HEK293 (cell line): Measurements from ENCODE around the gene VLDLR.

ENCODE experiments used
- CTCF ChIA-PET: fragments of 350-600 bp; formaldehyde crosslinking; extraction: SDS; loops from one replicate; lab custom pipeline; 2021; ENCODE audit warnings: antibody characterized with exemption; lab: Yijun Ruan, JAX
- POLR2A ChIA-PET: fragments of 300-600 bp; formaldehyde crosslinking; extraction: SDS; loops from one replicate; lab custom pipeline; 2020; ENCODE audit warnings: antibody characterized with exemption, inconsistent platforms; lab: Yijun Ruan, JAX
- H3K27ac ChIP-seq: fragments of 200-500 bp; sonication (Bioruptor generic); 2 replicates; pipeline ENCODE4 v1.5.1; 2014; ENCODE audit warnings: low read depth, low read length, control low read depth, inconsistent platforms; ENCODE audit errors: extremely low read depth
- H3K36me3 ChIP-seq, 2 experiments: fragments of 200-500 bp in 1 of 2; sonication (Bioruptor generic) in 1 of 2; 1 replicate in 1 of 2; 2 replicates in 1 of 2; pipeline ENCODE4 v1.5.1; 2014 to 2017; ENCODE audit warnings: inconsistent platforms in 2 of 2, low read length in 2 of 2; ENCODE audit not compliant: control insufficient read depth in 2 of 2, insufficient read depth in 1 of 2
- H3K4me1 ChIP-seq: fragments of 200-500 bp; sonication (Bioruptor generic); 2 replicates; pipeline ENCODE4 v1.5.1; 2014; ENCODE audit warnings: mild to moderate bottlenecking, low read length, inconsistent platforms; ENCODE audit not compliant: control insufficient read depth, insufficient read depth
- H3K4me3 ChIP-seq: 2 replicates; pipeline ENCODE4 v1.5.1; 2011; ENCODE audit warnings: low read depth, mild to moderate bottlenecking, control low read depth, low read length, moderate library complexity
- H3K9me3 ChIP-seq: fragments of 200-500 bp; sonication (Bioruptor generic); 2 replicates; pipeline ENCODE4 v1.5.1; 2014; ENCODE audit warnings: low read depth, low read length, inconsistent platforms; ENCODE audit not compliant: control insufficient read depth, insufficient read depth
- BCL11A ChIP-seq: fragments of 450-650 bp; formaldehyde crosslinking; IDR thresholded peaks from 2 replicates; pipeline ENCODE4 v1.5.1; 2016; ENCODE audit warnings: low read depth, missing biosample characterization, missing genetic modification characterization
- GLIS1 ChIP-seq: fragments of 450-650 bp; formaldehyde crosslinking; IDR thresholded peaks from 2 replicates; pipeline ENCODE4 v1.5.1; 2016; ENCODE audit warnings: missing biosample characterization, missing genetic modification characterization
- IKZF3 ChIP-seq: fragments of 450-650 bp; IDR thresholded peaks from 2 replicates; pipeline ENCODE4 v1.5.0; 2018; ENCODE audit warnings: missing biosample characterization, mild to moderate bottlenecking, missing genetic modification characterization, moderate library complexity
- SCRT2 ChIP-seq: fragments of 450-650 bp; formaldehyde crosslinking; IDR thresholded peaks from 2 replicates; pipeline ENCODE4 v1.5.1; 2016; ENCODE audit warnings: missing biosample characterization, missing genetic modification characterization
- SP3 ChIP-seq: fragments of 450-650 bp; formaldehyde crosslinking; IDR thresholded peaks from 2 replicates; pipeline ENCODE4 v1.5.1; 2016; ENCODE audit warnings: missing biosample characterization, missing genetic modification characterization
- ZBTB21 ChIP-seq: fragments of 450-650 bp; formaldehyde crosslinking; IDR thresholded peaks from 2 replicates; pipeline ENCODE4 v1.5.1; 2017; ENCODE audit warnings: missing biosample characterization, missing genetic modification characterization
- ZBTB48 ChIP-seq: fragments of 450-650 bp; formaldehyde crosslinking; IDR thresholded peaks from 2 replicates; pipeline ENCODE4 v1.5.1; 2016; ENCODE audit warnings: missing biosample characterization, missing genetic modification characterization
- ZFP37 ChIP-seq: fragments of 450-650 bp; formaldehyde crosslinking; IDR thresholded peaks from 2 replicates; pipeline ENCODE4 v1.5.1; 2016; ENCODE audit warnings: missing biosample characterization, missing genetic modification characterization
- ZNF174 ChIP-seq: fragments of 450-650 bp; formaldehyde crosslinking; IDR thresholded peaks from 2 replicates; pipeline ENCODE4 v1.5.0; 2017; ENCODE audit warnings: missing biosample characterization, mild to moderate bottlenecking, missing genetic modification characterization
- ZNF214 ChIP-seq: fragments of 450-650 bp; formaldehyde crosslinking; IDR thresholded peaks from 2 replicates; pipeline ENCODE4 v1.5.1; 2017; ENCODE audit warnings: missing biosample characterization, mild to moderate bottlenecking, missing genetic modification characterization, borderline replicate concordance
- ZNF23 ChIP-seq: fragments of 450-650 bp; formaldehyde crosslinking; IDR thresholded peaks from 2 replicates; pipeline ENCODE4 v1.5.1; 2016; ENCODE audit warnings: missing biosample characterization, missing genetic modification characterization, borderline replicate concordance
- ZNF473 ChIP-seq: fragments of 450-650 bp; formaldehyde crosslinking; IDR thresholded peaks from 2 replicates; pipeline ENCODE4 v1.5.1; 2017; ENCODE audit warnings: missing biosample characterization, missing genetic modification characterization
- ZNF561 ChIP-seq: fragments of 450-650 bp; IDR thresholded peaks from 2 replicates; pipeline ENCODE4 v1.5.1; 2018; ENCODE audit warnings: missing biosample characterization, missing genetic modification characterization, borderline replicate concordance
- ZNF571 ChIP-seq: fragments of 450-650 bp; formaldehyde crosslinking; IDR thresholded peaks from 2 replicates; pipeline ENCODE4 v1.5.0; 2017; ENCODE audit warnings: missing biosample characterization, missing genetic modification characterization
- ZNF654 ChIP-seq: fragments of 450-650 bp; formaldehyde crosslinking; IDR thresholded peaks from 2 replicates; pipeline ENCODE4 v1.5.1; 2016; ENCODE audit warnings: low read depth, missing biosample characterization, missing genetic modification characterization
- ZNF660 ChIP-seq: fragments of 450-650 bp; IDR thresholded peaks from 2 replicates; pipeline ENCODE4 v1.5.1; 2018; ENCODE audit warnings: missing biosample characterization, mild to moderate bottlenecking, missing genetic modification characterization
- ZNF707 ChIP-seq: fragments of 450-650 bp; formaldehyde crosslinking; IDR thresholded peaks from 2 replicates; pipeline ENCODE4 v1.5.1; 2016; ENCODE audit warnings: missing biosample characterization, missing genetic modification characterization
- ZNF747 ChIP-seq: fragments of 450-650 bp; formaldehyde crosslinking; IDR thresholded peaks from 2 replicates; pipeline ENCODE4 v1.5.1; 2016; ENCODE audit warnings: missing biosample characterization, missing genetic modification characterization
- ZXDB ChIP-seq: fragments of 450-650 bp; formaldehyde crosslinking; IDR thresholded peaks from 2 replicates; pipeline ENCODE4 v1.5.1; 2016; ENCODE audit warnings: missing biosample characterization, missing genetic modification characterization
- TF ChIP-seq, protein P1 (sequence below): fragments of 450-650 bp; formaldehyde crosslinking; IDR thresholded peaks from 2 replicates; pipeline ENCODE4 v1.5.1; 2017; ENCODE audit warnings: missing biosample characterization, missing genetic modification characterization
- TF ChIP-seq, protein P2 (sequence below): fragments of 450-650 bp; formaldehyde crosslinking; IDR thresholded peaks from 2 replicates; pipeline ENCODE4 v1.5.1; 2016; ENCODE audit warnings: missing biosample characterization, missing genetic modification characterization, borderline replicate concordance
- TF ChIP-seq, protein P3 (sequence below): fragments of 450-650 bp; formaldehyde crosslinking; IDR thresholded peaks from 2 replicates; pipeline ENCODE4 v1.5.1; 2016; ENCODE audit warnings: missing biosample characterization, missing genetic modification characterization, borderline replicate concordance
- TF ChIP-seq, protein P4 (sequence below): fragments of 450-650 bp; formaldehyde crosslinking; IDR thresholded peaks from 2 replicates; pipeline ENCODE4 v1.5.1; 2016; ENCODE audit warnings: missing biosample characterization, missing genetic modification characterization

The VLDLR gene

DNA sequence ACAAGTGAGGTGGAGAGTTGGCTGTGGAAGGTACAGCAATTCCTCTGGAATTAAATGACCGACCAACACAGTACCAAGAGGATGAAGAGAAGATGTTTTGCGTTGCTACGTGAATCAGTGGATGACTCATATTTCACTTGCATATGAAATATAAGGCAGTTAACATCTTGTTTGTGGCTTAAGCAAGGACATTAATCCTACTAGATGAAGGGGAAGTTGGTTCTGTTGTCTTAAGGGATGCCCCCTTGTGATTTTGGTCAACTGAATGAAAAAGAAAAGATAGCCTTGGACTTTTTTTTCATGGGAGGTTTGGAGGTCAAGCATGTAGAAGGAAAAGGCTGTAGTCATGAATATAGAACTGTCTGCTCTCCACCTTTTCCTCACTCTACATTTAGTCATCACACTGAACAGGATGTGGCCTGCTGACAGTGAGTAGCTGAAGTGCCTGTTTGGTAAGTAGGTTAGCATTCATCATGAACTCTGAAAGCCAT is 33.9 kb downstream of the VLDLR start (continued):
- TF ChIP-seq, protein P1, sequence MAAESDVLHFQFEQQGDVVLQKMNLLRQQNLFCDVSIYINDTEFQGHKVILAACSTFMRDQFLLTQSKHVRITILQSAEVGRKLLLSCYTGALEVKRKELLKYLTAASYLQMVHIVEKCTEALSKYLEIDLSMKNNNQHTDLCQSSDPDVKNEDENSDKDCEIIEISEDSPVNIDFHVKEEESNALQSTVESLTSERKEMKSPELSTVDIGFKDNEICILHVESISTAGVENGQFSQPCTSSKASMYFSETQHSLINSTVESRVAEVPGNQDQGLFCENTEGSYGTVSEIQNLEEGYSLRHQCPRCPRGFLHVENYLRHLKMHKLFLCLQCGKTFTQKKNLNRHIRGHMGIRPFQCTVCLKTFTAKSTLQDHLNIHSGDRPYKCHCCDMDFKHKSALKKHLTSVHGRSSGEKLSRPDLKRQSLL (tag by site-specific recombination) = no peak
- TF ChIP-seq ZNF561 (tag by site-specific recombination) = no peak
- no peak for TF ChIP-seq ZXDB (tag by site-specific recombination)
- TF ChIP-seq SP3 (tag by site-specific recombination) = no peak
- TF ChIP-seq ZNF654 (tag by site-specific recombination) = no peak
- TF ChIP-seq, all 188 proteins: peak for 0

DNA sequence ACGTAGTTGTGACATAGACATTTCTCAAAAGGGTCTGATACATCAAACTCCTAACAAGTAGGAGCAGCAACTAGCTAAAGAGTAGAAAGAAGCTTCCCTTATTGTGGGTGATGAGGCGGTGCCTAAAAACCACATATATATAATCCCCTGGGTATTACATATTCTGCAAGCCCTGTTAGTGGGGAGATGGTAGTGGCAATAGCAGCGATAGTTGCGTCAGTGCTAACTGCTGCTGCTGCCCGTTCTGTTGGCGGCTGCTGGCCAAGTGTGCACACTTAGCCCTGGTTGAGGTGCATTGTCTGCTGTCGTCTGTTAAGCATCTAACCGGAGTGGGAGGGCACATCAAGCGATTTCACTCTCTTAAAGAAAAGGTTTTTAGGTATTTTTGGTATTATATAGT is 35.8 kb downstream of the VLDLR start:
- ChIA-PET POLR2A (no interaction called here), CTCF (interaction anchor here (0.6 to 1.4 kb wide), 4 partner anchors 10 to 715 kb away, joined by 3 to 4 read pairs (median 3); no protein-coding TSS in a partner anchor)
- Histone ChIP-seq H3K4me1 (no peaks in the 10 kb centered on the region), H3K4me3 (no peak overlapping the region), H3K9me3 (no peaks in the 10 kb centered on the region), H3K36me3 (peaks cover 8 to 26% of the 10 kb centered on the region in 2 experiments; a peak in 2 of 3 replicates), H3K27ac (no peak overlapping the region)
- no peak for TF ChIP-seq BCL11A
- TF ChIP-seq ZBTB48 (tag by site-specific recombination) = no peak
- no peak for TF ChIP-seq ZNF707
- no peak for TF ChIP-seq ZNF571 (tag by site-specific recombination)
- TF ChIP-seq ZBTB21 (tag by site-specific recombination) = no peak
- TF ChIP-seq ZFP37 = no peak
- TF ChIP-seq ZNF214 (tag by site-specific recombination) = no peak
- TF ChIP-seq ZNF660 (tag by site-specific recombination) = no peak
- TF ChIP-seq GLIS1 (tag by site-specific recombination) = no peak
- no peak for TF ChIP-seq ZNF174 (tag by site-specific recombination)
- TF ChIP-seq, protein P2, sequence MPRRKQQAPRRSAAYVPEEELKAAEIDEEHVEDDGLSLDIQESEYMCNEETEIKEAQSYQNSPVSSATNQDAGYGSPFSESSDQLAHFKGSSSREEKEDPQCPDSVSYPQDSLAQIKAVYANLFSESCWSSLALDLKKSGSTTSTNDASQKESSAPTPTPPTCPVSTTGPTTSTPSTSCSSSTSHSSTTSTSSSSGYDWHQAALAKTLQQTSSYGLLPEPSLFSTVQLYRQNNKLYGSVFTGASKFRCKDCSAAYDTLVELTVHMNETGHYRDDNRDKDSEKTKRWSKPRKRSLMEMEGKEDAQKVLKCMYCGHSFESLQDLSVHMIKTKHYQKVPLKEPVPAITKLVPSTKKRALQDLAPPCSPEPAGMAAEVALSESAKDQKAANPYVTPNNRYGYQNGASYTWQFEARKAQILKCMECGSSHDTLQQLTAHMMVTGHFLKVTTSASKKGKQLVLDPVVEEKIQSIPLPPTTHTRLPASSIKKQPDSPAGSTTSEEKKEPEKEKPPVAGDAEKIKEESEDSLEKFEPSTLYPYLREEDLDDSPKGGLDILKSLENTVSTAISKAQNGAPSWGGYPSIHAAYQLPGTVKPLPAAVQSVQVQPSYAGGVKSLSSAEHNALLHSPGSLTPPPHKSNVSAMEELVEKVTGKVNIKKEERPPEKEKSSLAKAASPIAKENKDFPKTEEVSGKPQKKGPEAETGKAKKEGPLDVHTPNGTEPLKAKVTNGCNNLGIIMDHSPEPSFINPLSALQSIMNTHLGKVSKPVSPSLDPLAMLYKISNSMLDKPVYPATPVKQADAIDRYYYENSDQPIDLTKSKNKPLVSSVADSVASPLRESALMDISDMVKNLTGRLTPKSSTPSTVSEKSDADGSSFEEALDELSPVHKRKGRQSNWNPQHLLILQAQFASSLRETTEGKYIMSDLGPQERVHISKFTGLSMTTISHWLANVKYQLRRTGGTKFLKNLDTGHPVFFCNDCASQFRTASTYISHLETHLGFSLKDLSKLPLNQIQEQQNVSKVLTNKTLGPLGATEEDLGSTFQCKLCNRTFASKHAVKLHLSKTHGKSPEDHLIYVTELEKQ (tag by site-specific recombination) = no peak
- TF ChIP-seq, protein P3, sequence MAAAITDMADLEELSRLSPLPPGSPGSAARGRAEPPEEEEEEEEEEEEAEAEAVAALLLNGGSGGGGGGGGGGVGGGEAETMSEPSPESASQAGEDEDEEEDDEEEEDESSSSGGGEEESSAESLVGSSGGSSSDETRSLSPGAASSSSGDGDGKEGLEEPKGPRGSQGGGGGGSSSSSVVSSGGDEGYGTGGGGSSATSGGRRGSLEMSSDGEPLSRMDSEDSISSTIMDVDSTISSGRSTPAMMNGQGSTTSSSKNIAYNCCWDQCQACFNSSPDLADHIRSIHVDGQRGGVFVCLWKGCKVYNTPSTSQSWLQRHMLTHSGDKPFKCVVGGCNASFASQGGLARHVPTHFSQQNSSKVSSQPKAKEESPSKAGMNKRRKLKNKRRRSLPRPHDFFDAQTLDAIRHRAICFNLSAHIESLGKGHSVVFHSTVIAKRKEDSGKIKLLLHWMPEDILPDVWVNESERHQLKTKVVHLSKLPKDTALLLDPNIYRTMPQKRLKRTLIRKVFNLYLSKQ = no peak
- TF ChIP-seq ZNF23 (tag by site-specific recombination) = no peak
- TF ChIP-seq IKZF3 (tag by site-specific recombination) = no peak
- TF ChIP-seq, protein P4, sequence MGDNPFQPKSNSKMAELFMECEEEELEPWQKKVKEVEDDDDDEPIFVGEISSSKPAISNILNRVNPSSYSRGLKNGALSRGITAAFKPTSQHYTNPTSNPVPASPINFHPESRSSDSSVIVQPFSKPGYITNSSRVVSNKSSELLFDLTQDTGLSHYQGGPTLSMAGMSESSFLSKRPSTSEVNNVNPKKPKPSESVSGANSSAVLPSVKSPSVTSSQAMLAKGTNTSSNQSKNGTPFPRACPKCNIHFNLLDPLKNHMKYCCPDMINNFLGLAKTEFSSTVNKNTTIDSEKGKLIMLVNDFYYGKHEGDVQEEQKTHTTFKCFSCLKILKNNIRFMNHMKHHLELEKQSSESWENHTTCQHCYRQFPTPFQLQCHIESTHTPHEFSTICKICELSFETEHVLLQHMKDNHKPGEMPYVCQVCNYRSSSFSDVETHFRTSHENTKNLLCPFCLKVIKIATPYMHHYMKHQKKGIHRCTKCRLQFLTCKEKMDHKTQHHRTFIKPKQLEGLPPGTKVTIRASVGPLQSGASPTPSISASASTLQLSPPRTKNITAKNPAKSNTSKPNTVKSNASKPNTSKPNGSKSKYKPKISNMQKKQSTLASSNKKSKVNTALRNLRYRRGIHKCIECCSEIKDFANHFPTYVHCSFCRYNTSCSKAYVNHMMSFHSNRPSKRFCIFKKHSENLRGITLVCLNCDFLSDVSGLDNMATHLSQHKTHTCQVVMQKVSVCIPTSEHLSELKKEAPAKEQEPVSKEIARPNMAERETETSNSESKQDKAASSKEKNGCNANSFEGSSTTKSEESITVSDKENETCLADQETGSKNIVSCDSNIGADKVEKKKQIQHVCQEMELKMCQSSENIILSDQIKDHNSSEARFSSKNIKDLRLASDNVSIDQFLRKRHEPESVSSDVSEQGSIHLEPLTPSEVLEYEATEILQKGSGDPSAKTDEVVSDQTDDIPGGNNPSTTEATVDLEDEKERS = no peak
- no peak for TF ChIP-seq ZNF747
- TF ChIP-seq ZNF473 (tag by site-specific recombination) = no peak
- no peak for TF ChIP-seq SCRT2 (tag by site-specific recombination)
